Adrenal gland (tissue), 12 donors: ENCODE data around the gene DOCK9. TPM values are rescaled to one million over a fixed set of nuclear protein-coding genes. Genes with fewer than 3 reads are reported as not detected.

ENCODE experiments used
- DNase-seq, 7 donors: peaks; one replicate each; pipeline ENCODE4 v3.0.0-alpha.2; 2019 to 2020
- H3K27ac ChIP-seq, 5 donors: fragments of 200-600 bp; sonication (generic) in 4 of 5; 1 replicate in 3 of 5; 2 replicates in 2 of 5; pipeline versions ENCODE4 v1.5.1 to v1.8.0; 2016 to 2020; ENCODE audit warnings: mild to moderate bottlenecking in 1 of 5
- H3K27me3 ChIP-seq: fragments of 200-600 bp; 2 replicates; pipeline ENCODE4 v1.8.0; 2021
- H3K36me3 ChIP-seq, 2 donors: fragments of 200-600 bp; replicated peaks in 1 of 2; 1 replicate in 1 of 2; 2 replicates in 1 of 2; pipeline versions ENCODE4 v1.5.1 to v1.8.0; 2018 to 2022
- H3K4me1 ChIP-seq, 2 donors: fragments of 200-600 bp; replicated peaks in 1 of 2; 1 replicate in 1 of 2; 2 replicates in 1 of 2; pipeline versions ENCODE4 v1.5.1 to v1.8.0; 2018 to 2021
- H3K4me3 ChIP-seq, 4 donors: fragments of 200-600 bp; sonication (generic) in 3 of 4; one replicate each; pipeline ENCODE4 v1.5.1; 2016 to 2018
- H3K9me3 ChIP-seq, 3 donors: fragments of 200-600 bp; sonication (generic) in 1 of 3; replicated peaks in 1 of 3; 1 replicate in 2 of 3; 2 replicates in 1 of 3; pipeline versions ENCODE4 v1.5.1 to v1.8.0; 2016 to 2021
- POLR2A ChIP-seq, 2 donors: fragments of 450-650 bp; IDR thresholded peaks; one replicate each; pipeline ENCODE4 v1.6.1; 2017; ENCODE audit warnings: antibody characterized with exemption in 2 of 2, mild to moderate bottlenecking in 2 of 2, moderate library complexity in 1 of 2
- WGBS, 4 donors: extraction: QIAGEN DNeasy Blood & Tissue Kit in 2 of 4; methylation state at CpG; one replicate each; pipeline versions ENCODE4 v1.1.5 to v1.1.7; 2013 to 2017; 5-methylcytosine and 5-hydroxymethylcytosine counted together
- intact Hi-C, 2 donors: fragments of 100-400 bp; cut with DNase I; formaldehyde crosslinking; loops; one replicate each; pipeline versions ENCODE4 v1.14.1 to v1.15.0; 2022 to 2023
- polyA plus RNA-seq, 3 donors: library from polyadenylated mRNA; stranded (reverse); fragments of 200-250 nt in 2 of 3; fragments of 350-450 nt in 1 of 3; fragmentation: Illumina TruSeq in 1 of 3; extraction: RNeasy Lipid Tissue Mini Kit (QIAGEN cat#74804) in 1 of 3; gene quantifications; one replicate each; pipeline ENCODE4 v1.2.3, GENCODE V29; 2013 to 2014
- total RNA-seq, 9 donors: library from RNA; depleted of rRNA in 4 of 9; stranded (reverse); fragments of >200 nt in 4 of 9; fragments of 120-200 nt in 1 of 9; fragmentation: NEBNext Ultra II Directional in 1 of 9; extraction: Animal tissue kit (Norgen Biotek cat#: 25700) in 1 of 9; gene quantifications; one replicate each; pipeline versions ENCODE4 v1.1.0 to v1.2.4, GENCODE V29; 2013 to 2023
- TF ChIP-seq, protein P1 (sequence below), 6 experiments: fragments of 450-650 bp in 4 of 6; fragments of 200-600 bp in 2 of 6; sonication (generic) in 1 of 6; IDR thresholded peaks; 1 replicate in 5 of 6; 2 replicates in 1 of 6; pipeline versions ENCODE4 v1.5.1 to v1.8.0; 2016 to 2021; ENCODE audit warnings: antibody characterized with exemption in 6 of 6, mild to moderate bottlenecking in 2 of 6, moderate library complexity in 1 of 6
- donor health status: healthy with polysubstance abuse.
- donor health status: Bipolar disorder and iron deficiency.
- donor health status: DM: yes; HTN: yes; CAD: no.
- donor health status: DM: no; HTN: no; CAD: no.
- donor health status: DM: no; HTN: no; CAD: no.
- donor health status: DM: yes; HTN: yes; CAD: no.

The DOCK9 gene
- total and polyA plus RNA-seq, 12 donors, result 16.2 to 83.4 (median 51.9) TPM

DNA sequence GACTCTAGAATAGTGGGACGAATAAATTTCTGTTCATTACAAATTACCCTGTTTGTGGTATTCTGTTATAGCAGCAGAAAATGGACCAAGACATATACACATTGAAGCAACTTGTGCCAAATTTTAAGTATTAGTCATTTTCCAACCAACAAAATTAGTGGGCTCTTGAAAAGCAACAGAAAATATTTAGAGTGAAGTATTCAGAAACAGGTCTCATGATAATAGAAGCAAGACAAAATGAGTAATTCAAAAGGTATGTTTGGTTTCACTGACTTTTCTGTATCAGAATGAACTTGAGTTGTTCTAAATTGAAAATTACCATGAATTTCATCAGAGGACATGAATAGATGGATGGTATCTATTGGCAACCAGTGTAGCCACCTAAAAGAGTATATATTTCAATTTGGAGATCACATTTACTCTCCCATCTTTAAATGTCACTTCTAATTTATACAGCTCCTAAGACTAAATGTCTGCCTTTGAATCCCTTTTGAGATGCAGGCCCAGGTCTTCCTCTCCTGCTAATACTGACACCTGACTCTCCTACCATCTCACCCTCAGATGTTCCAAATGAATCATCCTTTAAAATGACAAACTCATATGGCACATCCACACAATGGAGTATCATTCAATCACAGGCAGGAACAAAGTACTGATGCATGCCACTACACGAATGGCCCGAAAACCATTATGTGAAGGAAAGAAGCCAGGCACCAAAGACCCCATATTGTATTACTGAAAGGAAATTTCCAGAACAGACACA, 40.7 kb upstream of the DOCK9 start:
- no peaks in the 10 kb centered on the region for H3K9me3 ChIP-seq
- TF ChIP-seq, protein P1, sequence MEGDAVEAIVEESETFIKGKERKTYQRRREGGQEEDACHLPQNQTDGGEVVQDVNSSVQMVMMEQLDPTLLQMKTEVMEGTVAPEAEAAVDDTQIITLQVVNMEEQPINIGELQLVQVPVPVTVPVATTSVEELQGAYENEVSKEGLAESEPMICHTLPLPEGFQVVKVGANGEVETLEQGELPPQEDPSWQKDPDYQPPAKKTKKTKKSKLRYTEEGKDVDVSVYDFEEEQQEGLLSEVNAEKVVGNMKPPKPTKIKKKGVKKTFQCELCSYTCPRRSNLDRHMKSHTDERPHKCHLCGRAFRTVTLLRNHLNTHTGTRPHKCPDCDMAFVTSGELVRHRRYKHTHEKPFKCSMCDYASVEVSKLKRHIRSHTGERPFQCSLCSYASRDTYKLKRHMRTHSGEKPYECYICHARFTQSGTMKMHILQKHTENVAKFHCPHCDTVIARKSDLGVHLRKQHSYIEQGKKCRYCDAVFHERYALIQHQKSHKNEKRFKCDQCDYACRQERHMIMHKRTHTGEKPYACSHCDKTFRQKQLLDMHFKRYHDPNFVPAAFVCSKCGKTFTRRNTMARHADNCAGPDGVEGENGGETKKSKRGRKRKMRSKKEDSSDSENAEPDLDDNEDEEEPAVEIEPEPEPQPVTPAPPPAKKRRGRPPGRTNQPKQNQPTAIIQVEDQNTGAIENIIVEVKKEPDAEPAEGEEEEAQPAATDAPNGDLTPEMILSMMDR (IDR thresholded peaks at IDR 0.05), result no peak
- TF ChIP-seq POLR2A (IDR thresholded peaks at IDR 0.05), result no peak
- H3K4me1 ChIP-seq, result peaks cover 0 to 5% of the 10 kb centered on the region in 2 donors
- intact Hi-C loops, result no loop called here
- no peak overlapping the region for H3K4me3 ChIP-seq
- no peak for DNase-seq
- H3K27me3 ChIP-seq, result no peaks in the 10 kb centered on the region
- H3K36me3 ChIP-seq, result no peaks in the 10 kb centered on the region
- 95 to 99% (median 97%) methylated on average over 3 of the region's 3 CpGs for WGBS, 4 donors
- H3K27ac ChIP-seq, result no peak overlapping the region

DNA sequence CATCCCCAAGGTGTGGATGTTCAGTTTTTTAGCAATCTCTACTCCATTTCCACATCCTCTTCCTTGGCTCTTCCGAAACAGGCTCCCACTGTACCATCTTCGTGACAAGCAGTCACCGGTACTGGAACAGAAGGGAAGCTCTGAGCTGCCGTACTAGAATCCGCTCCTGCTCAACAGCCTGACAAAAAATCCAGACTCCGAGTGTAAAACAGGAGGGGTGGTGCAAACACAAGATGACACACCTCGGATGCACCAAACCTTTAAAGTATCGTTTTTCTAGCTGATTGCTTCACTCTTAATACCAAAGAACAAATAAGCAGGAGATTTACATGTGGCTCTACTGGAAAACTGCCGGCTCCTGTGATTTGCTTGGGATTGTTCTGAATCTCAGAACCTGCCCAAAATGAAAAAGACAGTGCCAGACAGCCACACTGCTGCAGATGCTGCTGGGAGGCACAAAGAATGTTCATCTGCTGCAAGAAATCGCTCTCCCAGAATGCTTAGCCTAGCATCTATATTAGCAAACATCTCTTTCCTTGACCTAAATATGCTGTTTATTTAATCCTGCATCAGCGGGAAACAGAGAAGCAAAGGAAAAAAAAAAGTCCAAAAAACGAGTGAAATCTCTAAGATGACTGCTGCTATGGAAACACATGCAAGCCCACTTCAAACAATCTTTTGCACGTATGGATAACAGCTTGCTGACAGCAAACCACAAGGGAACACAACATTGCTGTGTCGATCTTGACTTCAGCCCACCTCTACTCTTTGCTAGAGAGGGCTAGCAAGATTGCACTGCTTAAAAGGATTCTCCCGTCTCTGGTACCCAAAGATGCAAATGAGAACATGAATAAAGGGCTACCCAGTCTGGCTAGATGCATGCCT, 38.0 kb upstream of the DOCK9 start:
- TF ChIP-seq, protein P1 (IDR thresholded peaks at IDR 0.05), result no peak
- no peak for TF ChIP-seq POLR2A (IDR thresholded peaks at IDR 0.05)
- WGBS, 4 donors, result 49 to 58% (median 53%) methylated on average over 15 of the region's 15 CpGs
- intact Hi-C loops, result no loop called here
- Histone ChIP-seq H3K4me3 (no peak overlapping the region), H3K9me3 (no peaks in the 10 kb centered on the region), H3K27me3 (no peaks in the 10 kb centered on the region), H3K27ac (no peak overlapping the region), H3K4me1 (peaks cover 0 to 5% of the 10 kb centered on the region in 2 donors), H3K36me3 (no peaks in the 10 kb centered on the region)
- DNase-seq, result no peak

DNA sequence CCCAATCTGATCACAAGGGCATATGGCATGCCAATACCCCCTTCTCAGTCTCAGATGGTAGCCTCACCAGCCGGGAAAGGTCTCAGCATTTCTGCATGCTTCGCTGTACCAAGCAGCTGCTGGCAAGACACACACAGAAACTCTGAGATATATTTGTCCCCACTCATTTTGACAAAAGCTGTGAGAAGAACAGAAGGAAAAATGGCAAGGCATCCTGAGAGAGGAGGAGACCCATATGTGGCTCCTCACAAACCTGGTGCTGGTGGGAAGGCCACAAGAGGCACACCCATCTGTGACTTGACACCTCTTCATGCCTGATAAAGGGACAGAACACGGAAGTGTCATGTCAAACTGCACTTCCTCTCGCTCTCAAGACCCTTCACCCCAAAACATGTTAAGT, 36.7 kb upstream of the DOCK9 start:
- peaks cover 0 to 5% of the 10 kb centered on the region in 2 donors for H3K4me1 ChIP-seq

DNA sequence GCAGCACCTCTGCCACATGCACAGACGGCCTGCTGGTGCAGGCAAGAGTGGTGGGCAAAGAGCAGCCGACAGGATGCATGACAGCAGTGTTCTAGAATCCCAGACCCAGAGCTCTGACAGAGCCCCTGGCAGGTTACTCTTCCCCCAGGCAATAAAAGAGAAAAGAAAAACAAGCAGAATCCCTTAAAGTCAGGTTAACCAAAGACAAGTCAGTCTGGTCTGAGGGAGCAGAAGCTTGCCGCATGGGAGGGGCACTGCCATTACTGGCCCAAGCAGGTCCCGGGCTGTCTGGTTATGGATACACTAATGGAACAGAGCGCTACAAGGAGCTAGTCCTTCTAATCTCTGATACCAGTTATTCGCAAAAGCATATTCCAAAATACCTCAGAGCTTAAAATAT, 36.1 kb upstream of the DOCK9 start:
- WGBS, 4 donors, result 92 to 97% (median 95%) methylated on average over 6 of the region's 6 CpGs
- no peak overlapping the region for H3K27ac ChIP-seq
- no peaks in the 10 kb centered on the region for H3K36me3 ChIP-seq
- DNase-seq, result no peak
- H3K27me3 ChIP-seq, result no peaks in the 10 kb centered on the region
- TF ChIP-seq, protein P1 (IDR thresholded peaks at IDR 0.05), result no peak
- TF ChIP-seq POLR2A (IDR thresholded peaks at IDR 0.05), result no peak
- no peaks in the 10 kb centered on the region for H3K9me3 ChIP-seq
- intact Hi-C loops, result no loop called here
- peaks cover 0 to 5% of the 10 kb centered on the region in 2 donors for H3K4me1 ChIP-seq
- no peak overlapping the region for H3K4me3 ChIP-seq

More for the DNA sequence above, 36.7 kb upstream of the DOCK9 start:
- 83 to 88% (median 85%) methylated on average over 4 of the region's 4 CpGs for WGBS, 4 donors
- Histone ChIP-seq H3K27ac (no peak overlapping the region), H3K27me3 (no peaks in the 10 kb centered on the region), H3K9me3 (no peaks in the 10 kb centered on the region), H3K4me3 (no peak overlapping the region), H3K36me3 (no peaks in the 10 kb centered on the region)
- DNase-seq, result no peak
- intact Hi-C loops, result no loop called here
- no peak for TF ChIP-seq POLR2A (IDR thresholded peaks at IDR 0.05)
- TF ChIP-seq, protein P1 (IDR thresholded peaks at IDR 0.05), result no peak
